DMS153 treated with DMSO at 0.1 percent for 48 hours (cell line): ENCODE measurements around the gene EFEMP2.

Experiments used
- DNase-seq: peaks from one replicate; lab custom pipeline; 2025; ENCODE audit not compliant: unreplicated experiment; lab: John Stamatoyannopoulos, UW

EFEMP2 gene

GRCh38 chr11:65885231-65885630, 12.6 kb upstream of the EFEMP2 start:
- no peak for DNase-seq

- DNase-seq: peak; percentile 49
These were observed 12.1 kb upstream of the EFEMP2 start for GRCh38 chr11:65884716-65885092.

GRCh38 chr11:65883786-65884715, 11.5 kb upstream of the EFEMP2 start:
- DNase-seq: no peak

GRCh38 chr11:65883058-65883761, 10.6 kb upstream of the EFEMP2 start:
- no peak for DNase-seq

GRCh38 chr11:65882120-65883057, 9.8 kb upstream of the EFEMP2 start:
- no peak for DNase-seq

GRCh38 chr11:65880844-65881421, 8.3 kb upstream of the EFEMP2 start:
- DNase-seq: no peak

- no peak for DNase-seq
These were observed 7.4 kb upstream of the EFEMP2 start for GRCh38 chr11:65880027-65880426.

GRCh38 chr11:65879617-65880016, 7.0 kb upstream of the EFEMP2 start, which contains the start of gene CTSW:
CTSW (plus strand) TSS chr11:65879837; CDS start chr11:65879855, 18 bp downstream.
- no peak for DNase-seq

GRCh38 chr11:65873318-65874156, 937 bp upstream of the EFEMP2 start:
- DNase-seq: peak; percentile 91

GRCh38 chr11:65871811-65872548, 620 bp downstream of the EFEMP2 start:
- DNase-seq: no peak

GRCh38 chr11:65870706-65871681, 1.6 kb downstream of the EFEMP2 start:
- peak; percentile 44 for DNase-seq

- DNase-seq: no peak
These were observed 2.3 kb downstream of the EFEMP2 start for GRCh38 chr11:65870307-65870658.

- DNase-seq: no peak
These were observed 2.8 kb downstream of the EFEMP2 start for GRCh38 chr11:65869643-65870306.

- DNase-seq: no peak
These were observed 3.7 kb downstream of the EFEMP2 start for GRCh38 chr11:65868907-65869306.

GRCh38 chr11:65868076-65868667, 4.4 kb downstream of the EFEMP2 start:
- DNase-seq: no peak

GRCh38 chr11:65867284-65868071, 5.1 kb downstream of the EFEMP2 start:
- no peak for DNase-seq
